ENCODE results near the gene CAPRIN1.

CAPRIN1 gene

GRCh38 chr11:34040571-34040970, 11.0 kb upstream of the CAPRIN1 start:
- H3K27me3 ChIP-seq (ENCODE audit: insufficient read depth, low read length), result no peaks in the 10 kb centered on the region
- H3K9me3 ChIP-seq (ENCODE audit: insufficient read depth, low read depth, low read length), result no peaks in the 10 kb centered on the region
- peaks cover 0 to 8% of the 10 kb centered on the region in 2 experiments for H3K4me1 ChIP-seq (ENCODE audit: control insufficient read depth in 1 of 2, insufficient read depth in 2 of 2, low read length in 2 of 2)
- WGBS (ENCODE audit: extremely low coverage, insufficient coverage, insufficient read length), result no CpG with 5 or more reads among the region's 11 CpGs
- H3K36me3 ChIP-seq (ENCODE audit: control insufficient read depth in 1 of 2, insufficient read depth in 2 of 2, low read length in 2 of 2), result no peaks in the 10 kb centered on the region
- no peak overlapping the region for H2AFZ ChIP-seq (ENCODE audit: insufficient read depth, low read length, poor library complexity)
- peak overlapping the region; percentile 64 for H2BK5ac ChIP-seq (ENCODE audit: low read depth, low read length, poor library complexity)
- DNase-seq, result peak; percentile 85 to 97
- peak overlapping the region; percentile 78 for H2BK120ac ChIP-seq (ENCODE audit: insufficient read depth, low read length, poor library complexity)
- peak overlapping the region; percentile 78 for H3K27ac ChIP-seq (ENCODE audit: low read depth, low read length)
- no peak overlapping the region for H3K9ac ChIP-seq (ENCODE audit: low read length)
- peak overlapping the region; percentile 80 for H4K91ac ChIP-seq (ENCODE audit: low read depth, low read length)
- no peak overlapping the region for H3K18ac ChIP-seq (ENCODE audit: low read length)
- no peak overlapping the region for H2AK5ac ChIP-seq (ENCODE audit: low read length)
- H3K79me2 ChIP-seq (ENCODE audit: control insufficient read depth, insufficient read depth, low read length, poor library complexity), result no peaks in the 10 kb centered on the region
- no peak overlapping the region for H3K4me3 ChIP-seq (ENCODE audit: low read depth, low read length)
- no peak overlapping the region for H3K23ac ChIP-seq (ENCODE audit: low read length)
- no peak overlapping the region for H4K12ac ChIP-seq (ENCODE audit: low read depth, low read length)
- H4K8ac ChIP-seq (ENCODE audit: low read depth, low read length), result peak overlapping the region; percentile 1
- no peak overlapping the region for H3K14ac ChIP-seq (ENCODE audit: low read length)
- H3K79me1 ChIP-seq (ENCODE audit: low read length), result peaks cover 16% of the 10 kb centered on the region
- H2BK12ac ChIP-seq (ENCODE audit: low read length), result no peak overlapping the region
- peak overlapping the region; percentile 22 for H3K4me2 ChIP-seq (ENCODE audit: low read length)
- H3K4ac ChIP-seq (ENCODE audit: low read depth, low read length), result no peak overlapping the region

- Histone ChIP-seq H3K27ac (ENCODE audit: low read depth, low read length) (peak overlapping the region; percentile 89), H3K79me2 (ENCODE audit: control insufficient read depth, insufficient read depth, low read length, poor library complexity) (no peaks in the 10 kb centered on the region), H2AFZ (ENCODE audit: insufficient read depth, low read length, poor library complexity) (peak overlapping the region; percentile 77), H4K12ac (ENCODE audit: low read depth, low read length) (peak overlapping the region; percentile 40), H3K4me2 (ENCODE audit: low read length) (no peak overlapping the region), H3K36me3 (ENCODE audit: control insufficient read depth in 1 of 2, insufficient read depth in 2 of 2, low read length in 2 of 2) (no peaks in the 10 kb centered on the region), H2BK5ac (ENCODE audit: low read depth, low read length, poor library complexity) (peak overlapping the region; percentile 74), H4K8ac (ENCODE audit: low read depth, low read length) (peak overlapping the region; percentile 77), H3K79me1 (ENCODE audit: low read length) (peaks cover 16% of the 10 kb centered on the region), H3K14ac (ENCODE audit: low read length) (peak overlapping the region; percentile 72), H3K18ac (ENCODE audit: low read length) (peak overlapping the region; percentile 54), H2AK5ac (ENCODE audit: low read length) (no peak overlapping the region), H2BK120ac (ENCODE audit: insufficient read depth, low read length, poor library complexity) (peak overlapping the region; percentile 93), H3K4me3 (ENCODE audit: low read depth, low read length) (no peak overlapping the region), H4K91ac (ENCODE audit: low read depth, low read length) (peak overlapping the region; percentile 85), H3K27me3 (ENCODE audit: insufficient read depth, low read length) (no peaks in the 10 kb centered on the region), H3K4me1 (ENCODE audit: control insufficient read depth in 1 of 2, insufficient read depth in 2 of 2, low read length in 2 of 2) (peaks cover 0 to 8% of the 10 kb centered on the region in 2 experiments), H3K9ac (ENCODE audit: low read length) (no peak overlapping the region), H3K4ac (ENCODE audit: low read depth, low read length) (peak overlapping the region; percentile 12), H3K9me3 (ENCODE audit: insufficient read depth, low read depth, low read length) (no peaks in the 10 kb centered on the region), H3K23ac (ENCODE audit: low read length) (no peak overlapping the region), H2BK12ac (ENCODE audit: low read length) (peak overlapping the region; percentile 46)
- peak; percentile 97 to 99 for DNase-seq
- no CpG with 5 or more reads among the region's 27 CpGs for WGBS (ENCODE audit: extremely low coverage, insufficient coverage, insufficient read length)
Measured at GRCh38 chr11:34044664-34045485, 6.7 kb upstream of the CAPRIN1 start.

GRCh38 chr11:34049028-34049427, 2.5 kb upstream of the CAPRIN1 start:
- Histone ChIP-seq H3K79me2 (ENCODE audit: control insufficient read depth, insufficient read depth, low read length, poor library complexity) (peaks cover 16% of the 10 kb centered on the region), H3K18ac (ENCODE audit: low read length) (no peak overlapping the region), H4K8ac (ENCODE audit: low read depth, low read length) (no peak overlapping the region), H3K27me3 (ENCODE audit: insufficient read depth, low read length) (no peaks in the 10 kb centered on the region), H3K4me3 (ENCODE audit: low read depth, low read length) (no peak overlapping the region), H2BK5ac (ENCODE audit: low read depth, low read length, poor library complexity) (no peak overlapping the region), H3K23ac (ENCODE audit: low read length) (no peak overlapping the region), H4K12ac (ENCODE audit: low read depth, low read length) (no peak overlapping the region), H3K4me1 (ENCODE audit: control insufficient read depth in 1 of 2, insufficient read depth in 2 of 2, low read length in 2 of 2) (peaks cover 0 to 5% of the 10 kb centered on the region in 2 experiments), H2AK5ac (ENCODE audit: low read length) (no peak overlapping the region), H3K27ac (ENCODE audit: low read depth, low read length) (no peak overlapping the region), H3K4me2 (ENCODE audit: low read length) (no peak overlapping the region), H3K14ac (ENCODE audit: low read length) (no peak overlapping the region), H2BK12ac (ENCODE audit: low read length) (no peak overlapping the region), H3K4ac (ENCODE audit: low read depth, low read length) (no peak overlapping the region), H3K79me1 (ENCODE audit: low read length) (peaks cover 33% of the 10 kb centered on the region), H3K9ac (ENCODE audit: low read length) (no peak overlapping the region), H4K91ac (ENCODE audit: low read depth, low read length) (no peak overlapping the region), H3K9me3 (ENCODE audit: insufficient read depth, low read depth, low read length) (no peaks in the 10 kb centered on the region), H2AFZ (ENCODE audit: insufficient read depth, low read length, poor library complexity) (no peak overlapping the region), H2BK120ac (ENCODE audit: insufficient read depth, low read length, poor library complexity) (no peak overlapping the region), H3K36me3 (ENCODE audit: control insufficient read depth in 1 of 2, insufficient read depth in 2 of 2, low read length in 2 of 2) (no peaks in the 10 kb centered on the region)
- no peak for DNase-seq
- WGBS (ENCODE audit: extremely low coverage, insufficient coverage, insufficient read length), result no CpG with 5 or more reads among the region's 4 CpGs

GRCh38 chr11:34050581-34051348, 766 bp upstream of the CAPRIN1 start:
- peak overlapping the region; percentile 85 for H3K9ac ChIP-seq (ENCODE audit: low read length)
- no peak overlapping the region for H4K12ac ChIP-seq (ENCODE audit: low read depth, low read length)
- H3K79me2 ChIP-seq (ENCODE audit: control insufficient read depth, insufficient read depth, low read length, poor library complexity), result peaks cover 25% of the 10 kb centered on the region
- peak overlapping the region; percentile 87 for H4K8ac ChIP-seq (ENCODE audit: low read depth, low read length)
- H3K27ac ChIP-seq (ENCODE audit: low read depth, low read length), result peak overlapping the region; percentile 100
- H3K14ac ChIP-seq (ENCODE audit: low read length), result peak overlapping the region; percentile 73
- peaks cover 5 to 9% of the 10 kb centered on the region in 2 experiments for H3K36me3 ChIP-seq (ENCODE audit: control insufficient read depth in 1 of 2, insufficient read depth in 2 of 2, low read length in 2 of 2)
- peaks cover 0 to 4% of the 10 kb centered on the region in 2 experiments for H3K4me1 ChIP-seq (ENCODE audit: control insufficient read depth in 1 of 2, insufficient read depth in 2 of 2, low read length in 2 of 2)
- H2AK5ac ChIP-seq (ENCODE audit: low read length), result no peak overlapping the region
- peak overlapping the region; percentile 39 for H4K91ac ChIP-seq (ENCODE audit: low read depth, low read length)
- WGBS (ENCODE audit: extremely low coverage, insufficient coverage, insufficient read length), result no CpG with 5 or more reads among the region's 14 CpGs
- no peaks in the 10 kb centered on the region for H3K9me3 ChIP-seq (ENCODE audit: insufficient read depth, low read depth, low read length)
- H3K27me3 ChIP-seq (ENCODE audit: insufficient read depth, low read length), result no peaks in the 10 kb centered on the region
- H3K4me2 ChIP-seq (ENCODE audit: low read length), result peak overlapping the region; percentile 82
- no peak overlapping the region for H3K4me3 ChIP-seq (ENCODE audit: low read depth, low read length)
- no peak overlapping the region for H2BK12ac ChIP-seq (ENCODE audit: low read length)
- no peak overlapping the region for H2AFZ ChIP-seq (ENCODE audit: insufficient read depth, low read length, poor library complexity)
- no peak overlapping the region for H2BK120ac ChIP-seq (ENCODE audit: insufficient read depth, low read length, poor library complexity)
- H3K79me1 ChIP-seq (ENCODE audit: low read length), result peaks cover 23% of the 10 kb centered on the region
- H2BK5ac ChIP-seq (ENCODE audit: low read depth, low read length, poor library complexity), result peak overlapping the region; percentile 68
- no peak overlapping the region for H3K18ac ChIP-seq (ENCODE audit: low read length)
- H3K23ac ChIP-seq (ENCODE audit: low read length), result no peak overlapping the region
- DNase-seq, result peak in 1 of 2 donors; percentile 42
- H3K4ac ChIP-seq (ENCODE audit: low read depth, low read length), result peak overlapping the region; percentile 41
